SK-N-SH treated with all-trans-retinoic acid at 6 μM for 48 hours (cell line): ENCODE data around the gene CCL11.

ENCODE experiments used
- ATAC-seq: fragments of 200-7000 bp; cut with Tn5 transposase; 3 replicates; pipeline ENCODE4 v1.9.1; 2020; ENCODE audit warnings: mild to moderate bottlenecking, moderate library complexity
- ARNTL ChIP-seq: fragments of 450-650 bp; formaldehyde crosslinking; IDR thresholded peaks from 2 replicates; pipeline ENCODE4 v1.5.0; 2020; ENCODE audit warnings: low read depth, mild to moderate bottlenecking, moderate library complexity, borderline replicate concordance
- BACH2 ChIP-seq: fragments of 250-450 bp; sonication (Bioruptor Pico); IDR thresholded peaks from 2 replicates; pipeline ENCODE4 v1.9.0; 2021; ENCODE audit warnings: mild to moderate bottlenecking, borderline replicate concordance
- CSRNP3 ChIP-seq: fragments of 250-450 bp; sonication (Bioruptor Pico); IDR thresholded peaks from 2 replicates; pipeline ENCODE4 v1.5.1; 2021; ENCODE audit warnings: mild to moderate bottlenecking, moderate library complexity
- ESRRG ChIP-seq: fragments of 250-450 bp; sonication (Bioruptor Pico); IDR thresholded peaks from 2 replicates; pipeline ENCODE4 v1.6.1; 2021; ENCODE audit warnings: mild to moderate bottlenecking
- GLIS3 ChIP-seq: fragments of 250-450 bp; sonication (Bioruptor Pico); IDR thresholded peaks from 2 replicates; pipeline ENCODE4 v1.5.0; 2020; ENCODE audit warnings: mild to moderate bottlenecking, moderate library complexity
- ISL1 ChIP-seq: fragments of 250-450 bp; sonication (Bioruptor Pico); IDR thresholded peaks from 2 replicates; pipeline ENCODE4 v2.1.2; 2022; ENCODE audit warnings: mild to moderate bottlenecking, moderate library complexity
- OSR1 ChIP-seq: fragments of 250-450 bp; sonication (Bioruptor Pico); IDR thresholded peaks from 2 replicates; pipeline ENCODE4 v1.8.0; 2022; ENCODE audit warnings: moderate library complexity, mild to moderate bottlenecking, inconsistent platforms
- PATZ1 ChIP-seq: fragments of 250-450 bp; sonication (Bioruptor Pico); IDR thresholded peaks from 2 replicates; pipeline ENCODE4 v1.8.0; 2020; ENCODE audit warnings: mild to moderate bottlenecking, moderate library complexity, borderline replicate concordance
- PPARA ChIP-seq: fragments of 250-450 bp; sonication (Bioruptor Pico); IDR thresholded peaks from 2 replicates; pipeline ENCODE4 v1.5.0; 2020; ENCODE audit warnings: mild to moderate bottlenecking, borderline replicate concordance
- RARB ChIP-seq: fragments of 250-450 bp; sonication (Bioruptor Pico); IDR thresholded peaks from 2 replicates; pipeline ENCODE4 v1.8.0; 2021; ENCODE audit warnings: mild to moderate bottlenecking, moderate library complexity
- SNAI2 ChIP-seq: fragments of 250-450 bp; sonication (Bioruptor Pico); IDR thresholded peaks from 2 replicates; pipeline ENCODE4 v1.5.0; 2020; ENCODE audit warnings: mild to moderate bottlenecking, moderate library complexity
- TCF4 ChIP-seq: fragments of 250-450 bp; sonication (Bioruptor Pico); IDR thresholded peaks from 2 replicates; pipeline ENCODE4 v1.8.0; 2021; ENCODE audit warnings: mild to moderate bottlenecking, moderate library complexity, borderline replicate concordance
- TOX ChIP-seq: fragments of 250-450 bp; sonication (Bioruptor Pico); IDR thresholded peaks from 2 replicates; pipeline ENCODE4 v1.8.0; 2021; ENCODE audit warnings: mild to moderate bottlenecking, moderate library complexity, borderline replicate concordance
- ZFP30 ChIP-seq: fragments of 450-650 bp; formaldehyde crosslinking; IDR thresholded peaks from 2 replicates; pipeline ENCODE4 v1.5.0; 2022; ENCODE audit warnings: mild to moderate bottlenecking, moderate library complexity
- ZNF565 ChIP-seq: fragments of 450-650 bp; formaldehyde crosslinking; conservative IDR thresholded peaks from 2 replicates; pipeline ENCODE4 v1.5.0; 2020; ENCODE audit warnings: low read depth, mild to moderate bottlenecking, moderate library complexity
- ZNF70 ChIP-seq: fragments of 450-650 bp; formaldehyde crosslinking; IDR thresholded peaks from 2 replicates; pipeline ENCODE4 v1.5.0; 2020; ENCODE audit warnings: mild to moderate bottlenecking, moderate library complexity
- TF ChIP-seq, protein P1 (sequence below): fragments of 250-450 bp; sonication (Bioruptor Pico); IDR thresholded peaks from 2 replicates; pipeline ENCODE4 v1.5.1; 2020; ENCODE audit warnings: low read depth, mild to moderate bottlenecking, moderate library complexity
- TF ChIP-seq, protein P2 (sequence below): fragments of 250-450 bp; sonication (Bioruptor Pico); IDR thresholded peaks from 2 replicates; pipeline ENCODE4 v1.5.0; 2020; ENCODE audit warnings: mild to moderate bottlenecking, moderate library complexity
- TF ChIP-seq, protein P3 (sequence below): fragments of 250-450 bp; sonication (Bioruptor Pico); IDR thresholded peaks from 2 replicates; pipeline ENCODE4 v1.8.0; 2021; ENCODE audit warnings: low read depth, mild to moderate bottlenecking, moderate library complexity, borderline replicate concordance

Gene CCL11

GRCh38 chr17:34261568-34262337 lies 23.8 kb upstream of the CCL11 start:
- no peak for ATAC-seq
- TF ChIP-seq PATZ1 (CRISPR knock-in tag) (no peak), RARB (no peak), OSR1 (CRISPR knock-in tag) (no peak), ZNF70 (no peak)

- ATAC-seq: no peak
- TF ChIP-seq ZFP30: no peak
- no peak for TF ChIP-seq CSRNP3
- no peak for TF ChIP-seq PATZ1 (CRISPR knock-in tag)
- TF ChIP-seq, protein P1, sequence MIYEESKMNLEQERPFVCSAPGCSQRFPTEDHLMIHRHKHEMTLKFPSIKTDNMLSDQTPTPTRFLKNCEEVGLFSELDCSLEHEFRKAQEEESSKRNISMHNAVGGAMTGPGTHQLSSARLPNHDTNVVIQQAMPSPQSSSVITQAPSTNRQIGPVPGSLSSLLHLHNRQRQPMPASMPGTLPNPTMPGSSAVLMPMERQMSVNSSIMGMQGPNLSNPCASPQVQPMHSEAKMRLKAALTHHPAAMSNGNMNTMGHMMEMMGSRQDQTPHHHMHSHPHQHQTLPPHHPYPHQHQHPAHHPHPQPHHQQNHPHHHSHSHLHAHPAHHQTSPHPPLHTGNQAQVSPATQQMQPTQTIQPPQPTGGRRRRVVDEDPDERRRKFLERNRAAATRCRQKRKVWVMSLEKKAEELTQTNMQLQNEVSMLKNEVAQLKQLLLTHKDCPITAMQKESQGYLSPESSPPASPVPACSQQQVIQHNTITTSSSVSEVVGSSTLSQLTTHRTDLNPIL (CRISPR knock-in tag): no peak
- no peak for TF ChIP-seq ARNTL (CRISPR knock-in tag)
- TF ChIP-seq TOX (CRISPR knock-in tag): no peak
- no peak for TF ChIP-seq GLIS3 (CRISPR knock-in tag)
- no peak for TF ChIP-seq SNAI2 (CRISPR knock-in tag)
- TF ChIP-seq RARB: no peak
- no peak for TF ChIP-seq ZNF565 (CRISPR knock-in tag)
- TF ChIP-seq ESRRG (CRISPR knock-in tag): no peak
- no peak for TF ChIP-seq ISL1 (CRISPR knock-in tag)
- TF ChIP-seq ZNF70: no peak
- TF ChIP-seq BACH2 (CRISPR knock-in tag): no peak
- TF ChIP-seq, protein P2, sequence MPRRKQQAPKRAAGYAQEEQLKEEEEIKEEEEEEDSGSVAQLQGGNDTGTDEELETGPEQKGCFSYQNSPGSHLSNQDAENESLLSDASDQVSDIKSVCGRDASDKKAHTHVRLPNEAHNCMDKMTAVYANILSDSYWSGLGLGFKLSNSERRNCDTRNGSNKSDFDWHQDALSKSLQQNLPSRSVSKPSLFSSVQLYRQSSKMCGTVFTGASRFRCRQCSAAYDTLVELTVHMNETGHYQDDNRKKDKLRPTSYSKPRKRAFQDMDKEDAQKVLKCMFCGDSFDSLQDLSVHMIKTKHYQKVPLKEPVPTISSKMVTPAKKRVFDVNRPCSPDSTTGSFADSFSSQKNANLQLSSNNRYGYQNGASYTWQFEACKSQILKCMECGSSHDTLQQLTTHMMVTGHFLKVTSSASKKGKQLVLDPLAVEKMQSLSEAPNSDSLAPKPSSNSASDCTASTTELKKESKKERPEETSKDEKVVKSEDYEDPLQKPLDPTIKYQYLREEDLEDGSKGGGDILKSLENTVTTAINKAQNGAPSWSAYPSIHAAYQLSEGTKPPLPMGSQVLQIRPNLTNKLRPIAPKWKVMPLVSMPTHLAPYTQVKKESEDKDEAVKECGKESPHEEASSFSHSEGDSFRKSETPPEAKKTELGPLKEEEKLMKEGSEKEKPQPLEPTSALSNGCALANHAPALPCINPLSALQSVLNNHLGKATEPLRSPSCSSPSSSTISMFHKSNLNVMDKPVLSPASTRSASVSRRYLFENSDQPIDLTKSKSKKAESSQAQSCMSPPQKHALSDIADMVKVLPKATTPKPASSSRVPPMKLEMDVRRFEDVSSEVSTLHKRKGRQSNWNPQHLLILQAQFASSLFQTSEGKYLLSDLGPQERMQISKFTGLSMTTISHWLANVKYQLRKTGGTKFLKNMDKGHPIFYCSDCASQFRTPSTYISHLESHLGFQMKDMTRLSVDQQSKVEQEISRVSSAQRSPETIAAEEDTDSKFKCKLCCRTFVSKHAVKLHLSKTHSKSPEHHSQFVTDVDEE (CRISPR knock-in tag): no peak
- TF ChIP-seq, protein P3, sequence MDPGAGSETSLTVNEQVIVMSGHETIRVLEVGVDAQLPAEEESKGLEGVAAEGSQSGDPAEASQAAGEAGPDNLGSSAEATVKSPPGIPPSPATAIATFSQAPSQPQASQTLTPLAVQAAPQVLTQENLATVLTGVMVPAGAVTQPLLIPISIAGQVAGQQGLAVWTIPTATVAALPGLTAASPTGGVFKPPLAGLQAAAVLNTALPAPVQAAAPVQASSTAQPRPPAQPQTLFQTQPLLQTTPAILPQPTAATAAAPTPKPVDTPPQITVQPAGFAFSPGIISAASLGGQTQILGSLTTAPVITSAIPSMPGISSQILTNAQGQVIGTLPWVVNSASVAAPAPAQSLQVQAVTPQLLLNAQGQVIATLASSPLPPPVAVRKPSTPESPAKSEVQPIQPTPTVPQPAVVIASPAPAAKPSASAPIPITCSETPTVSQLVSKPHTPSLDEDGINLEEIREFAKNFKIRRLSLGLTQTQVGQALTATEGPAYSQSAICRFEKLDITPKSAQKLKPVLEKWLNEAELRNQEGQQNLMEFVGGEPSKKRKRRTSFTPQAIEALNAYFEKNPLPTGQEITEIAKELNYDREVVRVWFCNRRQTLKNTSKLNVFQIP: no peak
- TF ChIP-seq TCF4: no peak
- TF ChIP-seq OSR1 (CRISPR knock-in tag): no peak
- no peak for TF ChIP-seq PPARA (CRISPR knock-in tag)
Measured at GRCh38 chr17:34265711-34266110, 19.8 kb upstream of the CCL11 start.
